Measurements from ENCODE around the gene CTNND2.

GRCh38 chr5:11599499-11599898 is 304.7 kb downstream of the CTNND2 start:
- TF ChIP-seq EP300 (conservative IDR thresholded peaks at IDR 0.05; ENCODE audit: poor library complexity, severe bottlenecking) (no peak), CTCF (IDR thresholded peaks at IDR 0.05; ENCODE audit: poor library complexity, severe bottlenecking) (no peak), TAF1 (IDR thresholded peaks at IDR 0.05; ENCODE audit: low read depth) (no peak), POLR2AphosphoS5 (IDR thresholded peaks at IDR 0.05) (no peak), EZH2 (IDR thresholded peaks at IDR 0.05; ENCODE audit: borderline replicate concordance, insufficient read depth, low read length, poor library complexity, severe bottlenecking) (no peak), SMC3 (conservative IDR thresholded peaks at IDR 0.05; ENCODE audit: poor library complexity) (no peak), MXI1 (conservative IDR thresholded peaks at IDR 0.05; ENCODE audit: poor library complexity, severe bottlenecking) (no peak)
- TF ChIP-seq, protein P1, sequence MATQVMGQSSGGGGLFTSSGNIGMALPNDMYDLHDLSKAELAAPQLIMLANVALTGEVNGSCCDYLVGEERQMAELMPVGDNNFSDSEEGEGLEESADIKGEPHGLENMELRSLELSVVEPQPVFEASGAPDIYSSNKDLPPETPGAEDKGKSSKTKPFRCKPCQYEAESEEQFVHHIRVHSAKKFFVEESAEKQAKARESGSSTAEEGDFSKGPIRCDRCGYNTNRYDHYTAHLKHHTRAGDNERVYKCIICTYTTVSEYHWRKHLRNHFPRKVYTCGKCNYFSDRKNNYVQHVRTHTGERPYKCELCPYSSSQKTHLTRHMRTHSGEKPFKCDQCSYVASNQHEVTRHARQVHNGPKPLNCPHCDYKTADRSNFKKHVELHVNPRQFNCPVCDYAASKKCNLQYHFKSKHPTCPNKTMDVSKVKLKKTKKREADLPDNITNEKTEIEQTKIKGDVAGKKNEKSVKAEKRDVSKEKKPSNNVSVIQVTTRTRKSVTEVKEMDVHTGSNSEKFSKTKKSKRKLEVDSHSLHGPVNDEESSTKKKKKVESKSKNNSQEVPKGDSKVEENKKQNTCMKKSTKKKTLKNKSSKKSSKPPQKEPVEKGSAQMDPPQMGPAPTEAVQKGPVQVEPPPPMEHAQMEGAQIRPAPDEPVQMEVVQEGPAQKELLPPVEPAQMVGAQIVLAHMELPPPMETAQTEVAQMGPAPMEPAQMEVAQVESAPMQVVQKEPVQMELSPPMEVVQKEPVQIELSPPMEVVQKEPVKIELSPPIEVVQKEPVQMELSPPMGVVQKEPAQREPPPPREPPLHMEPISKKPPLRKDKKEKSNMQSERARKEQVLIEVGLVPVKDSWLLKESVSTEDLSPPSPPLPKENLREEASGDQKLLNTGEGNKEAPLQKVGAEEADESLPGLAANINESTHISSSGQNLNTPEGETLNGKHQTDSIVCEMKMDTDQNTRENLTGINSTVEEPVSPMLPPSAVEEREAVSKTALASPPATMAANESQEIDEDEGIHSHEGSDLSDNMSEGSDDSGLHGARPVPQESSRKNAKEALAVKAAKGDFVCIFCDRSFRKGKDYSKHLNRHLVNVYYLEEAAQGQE (IDR thresholded peaks at IDR 0.05; ENCODE audit: borderline replicate concordance): no peak
